Measurements from ENCODE around the gene C1orf87.

Gene C1orf87

DNA sequence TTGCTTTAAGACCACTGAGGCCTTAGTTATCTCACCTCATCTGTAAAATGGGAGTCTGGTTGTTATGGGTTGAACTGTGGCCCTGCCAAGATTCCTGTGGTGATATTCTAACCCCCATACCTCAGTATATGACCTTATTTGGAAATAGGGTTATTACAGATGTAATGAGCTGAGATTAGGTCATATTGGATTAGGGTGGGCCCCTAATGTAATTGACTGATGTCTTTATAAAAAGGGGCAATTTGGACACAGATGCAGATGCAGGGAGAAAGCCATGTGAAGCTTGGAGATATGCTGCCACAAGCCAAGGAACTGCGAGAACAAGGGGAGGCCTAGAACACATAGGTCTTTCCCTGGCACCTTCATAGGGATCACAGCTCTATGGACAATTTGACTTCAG is 3.9 kb downstream of the C1orf87 start:
- H3K79me1 ChIP-seq (ENCODE audit: low read length), result no peaks in the 10 kb centered on the region
- no peaks in the 10 kb centered on the region for H3K36me3 ChIP-seq (ENCODE audit: control insufficient read depth, insufficient read depth, low read length)
- no peak overlapping the region for H4K8ac ChIP-seq (ENCODE audit: low read depth, low read length)
- H2BK15ac ChIP-seq (replicated peaks; ENCODE audit: low read depth), result no peak overlapping the region
- H3K4ac ChIP-seq (ENCODE audit: low read depth, low read length), result no peak overlapping the region
- no peak overlapping the region for H4K5ac ChIP-seq (ENCODE audit: low read length)
- no peak overlapping the region for H3K18ac ChIP-seq (ENCODE audit: low read length)
- H3K79me2 ChIP-seq (ENCODE audit: control insufficient read depth, insufficient read depth, low read length), result no peaks in the 10 kb centered on the region
- no peak overlapping the region for H2AK5ac ChIP-seq (ENCODE audit: low read length)
- WGBS (ENCODE audit: extremely low coverage, insufficient coverage, low lambda C conversion rate), result no CpG with 5 or more reads among the region's 1 CpG
- no peak overlapping the region for H3K56ac ChIP-seq (ENCODE audit: low read length)
- H3K4me3 ChIP-seq (ENCODE audit: low read length), result no peak overlapping the region
- no peak overlapping the region for H3K4me2 ChIP-seq (ENCODE audit: low read length)
- no peak for DNase-seq
- no peak overlapping the region for H3K23ac ChIP-seq (ENCODE audit: low read length)
- no peak overlapping the region for H2BK5ac ChIP-seq (ENCODE audit: low read length)
- no peaks in the 10 kb centered on the region for H3K4me1 ChIP-seq (ENCODE audit: control insufficient read depth, low read depth, low read length)
- H3K9ac ChIP-seq (ENCODE audit: low read length), result no peak overlapping the region
- no peak overlapping the region for H2BK120ac ChIP-seq (ENCODE audit: low read depth, low read length)
- H3K27me3 ChIP-seq (ENCODE audit: insufficient read depth, low read length, poor library complexity), result no peaks in the 10 kb centered on the region
- H3K27ac ChIP-seq (ENCODE audit: low read depth, low read length), result no peak overlapping the region

DNA sequence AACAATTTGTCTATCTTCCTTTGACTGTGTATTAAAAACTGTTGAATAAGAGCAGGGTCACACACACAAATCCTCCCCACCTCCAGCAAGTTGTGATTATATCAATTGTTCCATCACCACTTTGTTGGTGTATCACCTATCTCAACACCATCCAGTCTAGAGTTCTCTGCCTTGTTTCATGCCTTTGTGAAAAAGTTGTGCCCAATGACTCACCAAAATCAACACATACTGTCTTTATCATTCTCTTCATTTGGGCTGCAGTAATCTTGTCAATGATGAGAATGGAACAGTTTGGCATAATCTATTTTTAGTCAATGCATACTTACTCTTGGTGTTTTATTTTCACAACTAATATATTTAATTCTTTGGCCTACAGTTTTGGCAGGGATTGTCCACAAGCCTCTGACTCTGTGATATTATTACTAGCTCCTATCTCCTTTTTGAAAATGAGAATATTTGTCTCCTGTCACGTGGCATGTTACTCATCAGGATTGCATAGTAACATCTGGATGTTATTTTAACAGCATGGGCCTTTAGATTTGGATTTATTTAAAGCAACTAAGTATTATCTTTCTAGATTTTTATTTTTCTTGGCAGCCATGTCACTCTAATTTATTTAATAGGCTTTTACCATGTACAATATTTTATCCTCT is 5.1 kb downstream of the C1orf87 start:
- no peak overlapping the region for H2AK5ac ChIP-seq (ENCODE audit: low read length)
- no peaks in the 10 kb centered on the region for H3K4me1 ChIP-seq (ENCODE audit: control insufficient read depth, low read depth, low read length)
- H3K18ac ChIP-seq (ENCODE audit: low read length), result no peak overlapping the region
- WGBS (ENCODE audit: extremely low coverage, insufficient coverage, low lambda C conversion rate), result no CpG with 5 or more reads among the region's 1 CpG
- no peak overlapping the region for H3K4ac ChIP-seq (ENCODE audit: low read depth, low read length)
- no peak overlapping the region for H3K4me3 ChIP-seq (ENCODE audit: low read length)
- H2BK15ac ChIP-seq (replicated peaks; ENCODE audit: low read depth), result no peak overlapping the region
- H3K36me3 ChIP-seq (ENCODE audit: control insufficient read depth, insufficient read depth, low read length), result no peaks in the 10 kb centered on the region
- H3K27me3 ChIP-seq (ENCODE audit: insufficient read depth, low read length, poor library complexity), result no peaks in the 10 kb centered on the region
- DNase-seq, result no peak
- no peak overlapping the region for H4K8ac ChIP-seq (ENCODE audit: low read depth, low read length)
- no peaks in the 10 kb centered on the region for H3K79me2 ChIP-seq (ENCODE audit: control insufficient read depth, insufficient read depth, low read length)
- H3K9ac ChIP-seq (ENCODE audit: low read length), result no peak overlapping the region
- H3K79me1 ChIP-seq (ENCODE audit: low read length), result no peaks in the 10 kb centered on the region
- H3K23ac ChIP-seq (ENCODE audit: low read length), result no peak overlapping the region
- H4K5ac ChIP-seq (ENCODE audit: low read length), result no peak overlapping the region
- no peak overlapping the region for H3K56ac ChIP-seq (ENCODE audit: low read length)
- no peak overlapping the region for H2BK120ac ChIP-seq (ENCODE audit: low read depth, low read length)
- H3K4me2 ChIP-seq (ENCODE audit: low read length), result no peak overlapping the region
- H2BK5ac ChIP-seq (ENCODE audit: low read length), result no peak overlapping the region
- H3K27ac ChIP-seq (ENCODE audit: low read depth, low read length), result no peak overlapping the region

DNA sequence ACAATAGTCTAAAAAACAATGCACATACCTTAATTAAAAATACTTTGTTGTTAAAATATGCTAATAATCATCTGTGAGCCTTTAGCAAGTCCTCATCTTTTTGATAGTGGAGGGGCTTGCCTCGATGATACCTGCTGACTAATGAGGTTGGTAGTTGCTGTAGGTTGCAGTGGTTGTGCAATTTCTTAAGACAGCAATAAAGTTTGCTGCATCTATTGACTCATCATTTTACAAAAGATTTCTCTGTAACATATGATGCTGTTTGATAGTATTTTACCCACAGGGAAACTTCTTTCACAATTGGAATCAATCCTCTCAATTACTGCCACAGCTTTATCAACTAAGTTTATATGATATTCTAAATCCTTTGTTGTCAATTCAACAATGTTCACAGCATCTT is 7.6 kb downstream of the C1orf87 start:
- Histone ChIP-seq H3K4me3 (ENCODE audit: low read length) (no peak overlapping the region), H2BK120ac (ENCODE audit: low read depth, low read length) (no peak overlapping the region), H3K27me3 (ENCODE audit: insufficient read depth, low read length, poor library complexity) (no peaks in the 10 kb centered on the region), H4K8ac (ENCODE audit: low read depth, low read length) (no peak overlapping the region), H3K4ac (ENCODE audit: low read depth, low read length) (no peak overlapping the region), H4K5ac (ENCODE audit: low read length) (no peak overlapping the region), H3K79me2 (ENCODE audit: control insufficient read depth, insufficient read depth, low read length) (no peaks in the 10 kb centered on the region), H3K27ac (ENCODE audit: low read depth, low read length) (no peak overlapping the region), H2AK5ac (ENCODE audit: low read length) (no peak overlapping the region), H3K4me1 (ENCODE audit: control insufficient read depth, low read depth, low read length) (no peaks in the 10 kb centered on the region), H2BK15ac (replicated peaks; ENCODE audit: low read depth) (no peak overlapping the region), H2BK5ac (ENCODE audit: low read length) (no peak overlapping the region), H3K36me3 (ENCODE audit: control insufficient read depth, insufficient read depth, low read length) (no peaks in the 10 kb centered on the region), H3K23ac (ENCODE audit: low read length) (no peak overlapping the region), H3K9ac (ENCODE audit: low read length) (no peak overlapping the region), H3K79me1 (ENCODE audit: low read length) (no peaks in the 10 kb centered on the region), H3K18ac (ENCODE audit: low read length) (no peak overlapping the region), H3K56ac (ENCODE audit: low read length) (no peak overlapping the region), H3K4me2 (ENCODE audit: low read length) (no peak overlapping the region)
- WGBS (ENCODE audit: extremely low coverage, insufficient coverage, low lambda C conversion rate), result no CpG with 5 or more reads among the region's 1 CpG
- DNase-seq, result no peak

DNA sequence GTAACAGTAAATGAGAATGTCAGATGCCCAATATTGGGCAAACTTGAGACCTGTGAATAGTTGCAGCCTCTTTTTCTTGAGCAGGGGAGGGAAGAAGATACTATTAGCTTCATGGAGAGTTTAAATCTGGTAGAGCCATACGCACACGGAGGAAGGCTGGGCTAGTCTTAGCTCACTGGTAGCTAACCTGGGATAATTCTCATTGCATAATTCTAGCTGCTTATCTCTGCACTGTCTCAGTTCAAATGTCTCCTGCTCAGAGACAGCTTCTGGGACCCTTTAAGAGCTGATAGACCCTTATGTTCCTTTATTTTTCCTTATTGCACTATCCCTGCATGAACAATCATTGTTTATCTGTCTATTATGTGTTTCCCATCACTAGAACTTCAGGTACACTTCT is 8.4 kb downstream of the C1orf87 start:
- Histone ChIP-seq H2BK120ac (ENCODE audit: low read depth, low read length) (no peak overlapping the region), H3K79me1 (ENCODE audit: low read length) (no peaks in the 10 kb centered on the region), H3K23ac (ENCODE audit: low read length) (no peak overlapping the region), H3K4ac (ENCODE audit: low read depth, low read length) (no peak overlapping the region), H4K8ac (ENCODE audit: low read depth, low read length) (no peak overlapping the region), H3K4me3 (ENCODE audit: low read length) (no peak overlapping the region), H3K79me2 (ENCODE audit: control insufficient read depth, insufficient read depth, low read length) (no peaks in the 10 kb centered on the region), H3K4me2 (ENCODE audit: low read length) (no peak overlapping the region), H3K18ac (ENCODE audit: low read length) (no peak overlapping the region), H2BK5ac (ENCODE audit: low read length) (no peak overlapping the region), H4K5ac (ENCODE audit: low read length) (no peak overlapping the region), H3K27ac (ENCODE audit: low read depth, low read length) (no peak overlapping the region), H2BK15ac (replicated peaks; ENCODE audit: low read depth) (no peak overlapping the region), H3K56ac (ENCODE audit: low read length) (no peak overlapping the region), H3K9ac (ENCODE audit: low read length) (no peak overlapping the region), H3K36me3 (ENCODE audit: control insufficient read depth, insufficient read depth, low read length) (no peaks in the 10 kb centered on the region), H3K27me3 (ENCODE audit: insufficient read depth, low read length, poor library complexity) (no peaks in the 10 kb centered on the region), H2AK5ac (ENCODE audit: low read length) (no peak overlapping the region), H3K4me1 (ENCODE audit: control insufficient read depth, low read depth, low read length) (no peaks in the 10 kb centered on the region)
- no CpG with 5 or more reads among the region's 2 CpGs for WGBS (ENCODE audit: extremely low coverage, insufficient coverage, low lambda C conversion rate)
- DNase-seq, result no peak

GRCh38 chr1:60063561-60063960 is 10.0 kb downstream of the C1orf87 start:
- no peak overlapping the region for H3K23ac ChIP-seq (ENCODE audit: low read length)
- no peak overlapping the region for H3K4me3 ChIP-seq (ENCODE audit: low read length)
- H2BK15ac ChIP-seq (replicated peaks; ENCODE audit: low read depth), result no peak overlapping the region
- H2BK120ac ChIP-seq (ENCODE audit: low read depth, low read length), result no peak overlapping the region
- no peak overlapping the region for H3K4ac ChIP-seq (ENCODE audit: low read depth, low read length)
- H3K79me1 ChIP-seq (ENCODE audit: low read length), result no peaks in the 10 kb centered on the region
- no peak overlapping the region for H3K56ac ChIP-seq (ENCODE audit: low read length)
- no peak overlapping the region for H3K18ac ChIP-seq (ENCODE audit: low read length)
- no peak for DNase-seq
- no peaks in the 10 kb centered on the region for H3K4me1 ChIP-seq (ENCODE audit: control insufficient read depth, low read depth, low read length)
- H3K27me3 ChIP-seq (ENCODE audit: insufficient read depth, low read length, poor library complexity), result no peaks in the 10 kb centered on the region
- H4K5ac ChIP-seq (ENCODE audit: low read length), result no peak overlapping the region
- no peak overlapping the region for H2BK5ac ChIP-seq (ENCODE audit: low read length)
- no peak overlapping the region for H4K8ac ChIP-seq (ENCODE audit: low read depth, low read length)
- H3K79me2 ChIP-seq (ENCODE audit: control insufficient read depth, insufficient read depth, low read length), result no peaks in the 10 kb centered on the region
- H3K27ac ChIP-seq (ENCODE audit: low read depth, low read length), result no peak overlapping the region
- no CpG with 5 or more reads among the region's 4 CpGs for WGBS (ENCODE audit: extremely low coverage, insufficient coverage, low lambda C conversion rate)
- no peak overlapping the region for H2AK5ac ChIP-seq (ENCODE audit: low read length)
- H3K9ac ChIP-seq (ENCODE audit: low read length), result no peak overlapping the region
- no peaks in the 10 kb centered on the region for H3K36me3 ChIP-seq (ENCODE audit: control insufficient read depth, insufficient read depth, low read length)
- H3K4me2 ChIP-seq (ENCODE audit: low read length), result no peak overlapping the region

GRCh38 chr1:60059468-60059867 is 14.1 kb downstream of the C1orf87 start:
- no peak overlapping the region for H3K23ac ChIP-seq (ENCODE audit: low read length)
- H3K4me3 ChIP-seq (ENCODE audit: low read length), result no peak overlapping the region
- no peak overlapping the region for H3K27ac ChIP-seq (ENCODE audit: low read depth, low read length)
- H3K27me3 ChIP-seq (ENCODE audit: insufficient read depth, low read length, poor library complexity), result no peaks in the 10 kb centered on the region
- H3K56ac ChIP-seq (ENCODE audit: low read length), result no peak overlapping the region
- H3K9ac ChIP-seq (ENCODE audit: low read length), result no peak overlapping the region
- H3K18ac ChIP-seq (ENCODE audit: low read length), result no peak overlapping the region
- H2BK120ac ChIP-seq (ENCODE audit: low read depth, low read length), result no peak overlapping the region
- no CpG with 5 or more reads among the region's 7 CpGs for WGBS (ENCODE audit: extremely low coverage, insufficient coverage, low lambda C conversion rate)
- H2BK15ac ChIP-seq (replicated peaks; ENCODE audit: low read depth), result no peak overlapping the region
- H3K4ac ChIP-seq (ENCODE audit: low read depth, low read length), result no peak overlapping the region
- no peaks in the 10 kb centered on the region for H3K36me3 ChIP-seq (ENCODE audit: control insufficient read depth, insufficient read depth, low read length)
- no peak overlapping the region for H4K5ac ChIP-seq (ENCODE audit: low read length)
- no peak overlapping the region for H2AK5ac ChIP-seq (ENCODE audit: low read length)
- H3K79me2 ChIP-seq (ENCODE audit: control insufficient read depth, insufficient read depth, low read length), result no peaks in the 10 kb centered on the region
- H2BK5ac ChIP-seq (ENCODE audit: low read length), result no peak overlapping the region
- no peak overlapping the region for H3K4me2 ChIP-seq (ENCODE audit: low read length)
- no peak for DNase-seq
- H3K79me1 ChIP-seq (ENCODE audit: low read length), result no peaks in the 10 kb centered on the region
- H4K8ac ChIP-seq (ENCODE audit: low read depth, low read length), result no peak overlapping the region
- no peaks in the 10 kb centered on the region for H3K4me1 ChIP-seq (ENCODE audit: control insufficient read depth, low read depth, low read length)
